Measurements from ENCODE around the gene MYBPC2.

DNA sequence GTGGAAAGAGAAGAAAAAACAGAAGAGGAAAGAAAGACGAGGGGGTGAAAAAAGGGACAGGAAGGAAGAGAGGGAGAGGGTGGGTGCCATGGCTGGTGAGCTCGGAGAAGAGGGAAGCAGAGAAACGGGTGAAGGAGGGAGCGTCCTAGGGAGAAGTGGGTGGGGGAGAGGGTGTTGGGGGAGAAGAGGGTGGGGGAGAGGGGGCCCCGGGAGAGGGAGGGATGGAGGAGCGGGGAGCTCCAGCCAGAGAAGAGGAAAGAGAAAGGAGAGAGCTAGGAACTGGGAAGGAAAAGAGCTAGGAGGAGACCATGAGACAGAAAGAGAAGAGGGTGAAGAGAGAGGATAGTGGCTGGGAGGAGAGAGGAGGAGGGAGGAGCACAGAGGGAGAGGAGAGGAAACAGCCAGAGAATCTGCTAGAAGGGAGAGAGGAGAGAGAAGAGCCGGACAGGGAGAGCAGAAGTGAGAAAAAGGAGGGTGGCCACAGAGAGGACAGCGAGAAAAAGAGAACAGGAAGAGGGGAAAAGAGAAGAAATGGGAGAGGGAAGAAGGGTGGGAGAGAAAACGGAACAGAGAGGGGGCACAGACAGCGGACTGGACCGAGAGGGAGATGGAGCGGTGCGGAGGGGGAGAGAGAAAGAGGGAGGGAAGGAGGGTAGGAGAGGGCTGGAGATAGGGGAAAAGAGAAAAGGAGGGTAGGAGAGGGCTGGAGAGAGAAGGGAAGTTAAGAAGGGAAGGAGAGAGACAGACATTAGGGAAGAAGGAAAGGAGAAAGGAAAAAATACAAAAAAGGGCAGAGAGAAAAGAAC lies 55.9 kb downstream of the MYBPC2 start:
- TF ChIP-seq, protein P1, sequence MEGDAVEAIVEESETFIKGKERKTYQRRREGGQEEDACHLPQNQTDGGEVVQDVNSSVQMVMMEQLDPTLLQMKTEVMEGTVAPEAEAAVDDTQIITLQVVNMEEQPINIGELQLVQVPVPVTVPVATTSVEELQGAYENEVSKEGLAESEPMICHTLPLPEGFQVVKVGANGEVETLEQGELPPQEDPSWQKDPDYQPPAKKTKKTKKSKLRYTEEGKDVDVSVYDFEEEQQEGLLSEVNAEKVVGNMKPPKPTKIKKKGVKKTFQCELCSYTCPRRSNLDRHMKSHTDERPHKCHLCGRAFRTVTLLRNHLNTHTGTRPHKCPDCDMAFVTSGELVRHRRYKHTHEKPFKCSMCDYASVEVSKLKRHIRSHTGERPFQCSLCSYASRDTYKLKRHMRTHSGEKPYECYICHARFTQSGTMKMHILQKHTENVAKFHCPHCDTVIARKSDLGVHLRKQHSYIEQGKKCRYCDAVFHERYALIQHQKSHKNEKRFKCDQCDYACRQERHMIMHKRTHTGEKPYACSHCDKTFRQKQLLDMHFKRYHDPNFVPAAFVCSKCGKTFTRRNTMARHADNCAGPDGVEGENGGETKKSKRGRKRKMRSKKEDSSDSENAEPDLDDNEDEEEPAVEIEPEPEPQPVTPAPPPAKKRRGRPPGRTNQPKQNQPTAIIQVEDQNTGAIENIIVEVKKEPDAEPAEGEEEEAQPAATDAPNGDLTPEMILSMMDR (IDR thresholded peaks at IDR 0.05): no peak
- TF ChIP-seq POLR2A (IDR thresholded peaks at IDR 0.05): no peak

Data from tibial nerve (tissue), 3 donors.